ENCODE data around the gene F10. TPM values are rescaled to one million over a fixed set of nuclear protein-coding genes. Genes with fewer than 3 reads are reported as not detected.

The F10 gene
- total RNA-seq (2016; rRNA removed; fragmentation: Illumina TruSeq; extraction: Trizol) = 19.9 and 58.4 TPM in 2 replicates
- 11.2 and 12.3 TPM in 2 replicates for total RNA-seq (2016; cell fraction: cytosol; rRNA removed; fragmentation: Illumina TruSeq; extraction: Trizol; ENCODE audit: low read depth)
- total RNA-seq (2016; cell fraction: insoluble cytoplasmic fraction; rRNA removed; fragmentation: Illumina TruSeq; extraction: Trizol) = 18.9 and 61.6 TPM in 2 replicates
- 12.7 and 13.1 TPM in 2 replicates for total RNA-seq (2016; cell fraction: membrane; rRNA removed; fragmentation: Illumina TruSeq; extraction: Trizol)
- total RNA-seq (2016; cell fraction: nucleus; rRNA removed; fragmentation: Illumina TruSeq; extraction: Trizol) = 43.8 and 53.5 TPM in 2 replicates
- 237 and 317 TPM in 2 replicates for polyA plus RNA-seq (2011; rRNA removed)
- polyA plus RNA-seq (2011; cell fraction: cytosol; rRNA removed) = 277 and 280 TPM in 2 replicates
- polyA plus RNA-seq (2011; cell fraction: nucleus; rRNA removed) = 231 and 240 TPM in 2 replicates
- 150 and 219 TPM in 2 replicates for polyA plus RNA-seq (2012)
- 11.6 and 13.0 TPM in 2 replicates for polyA plus RNA-seq (2016; cell fraction: cytosol; fragmentation: Illumina TruSeq; extraction: Trizol; ENCODE audit: low read depth)
- polyA plus RNA-seq (2016; cell fraction: insoluble cytoplasmic fraction; fragmentation: Illumina TruSeq; extraction: Trizol; ENCODE audit: low read depth) = 18.4 and 19.4 TPM in 2 replicates
- polyA plus RNA-seq (2016; cell fraction: membrane; fragmentation: Illumina TruSeq; extraction: Trizol; ENCODE audit: low read depth) = 10.3 and 10.6 TPM in 2 replicates
- 82.4 and 83.6 TPM in 2 replicates for polyA plus RNA-seq (2016; cell fraction: nucleus; fragmentation: Illumina TruSeq; extraction: Trizol; ENCODE audit: insufficient read depth, low read depth)
- polyA minus RNA-seq (2011; rRNA and poly(A)+ RNA removed; ENCODE audit: low replicate concordance) = 117 TPM in 1 of 2 replicates, not detected in the other
- 61.5 and 79.5 TPM in 2 replicates for polyA minus RNA-seq (2011; cell fraction: cytosol; rRNA and poly(A)+ RNA removed)
- polyA minus RNA-seq (2011; cell fraction: nucleus; rRNA and poly(A)+ RNA removed) = 44.3 and 53.6 TPM in 2 replicates
- percentile 73 among the genes with signal in this experiment for Bru-seq, nascent RNA
- percentile 73 among the genes with signal in this experiment for BruChase-seq, experiment 1, labeled RNA remaining after a 6-hour chase
- BruChase-seq, experiment 2, labeled RNA remaining after a 2-hour chase = percentile 61 among the genes with signal in this experiment
- long read RNA-seq, experiment 1, transcript F10-201 (8 exons, 1,509 nt) = minor isoform, 28 of 178 reads
- long read RNA-seq, experiment 1, transcript F10-203 (8 exons, 1,450 nt) = minor isoform, 6 of 178 reads
- long read RNA-seq, experiment 1, transcript F10-202 (8 exons, 1,517 nt) = major isoform, 81 of 178 reads
- long read RNA-seq, experiment 1, partial matches to known transcripts = 26 of 178 reads
- long read RNA-seq, experiment 1, other reads (novel, unspliced or antisense) = 35 of 178 reads
- long read RNA-seq, experiment 2, transcript F10-202 (8 exons, 1,517 nt) = major isoform, 88 of 298 reads
- long read RNA-seq, experiment 2, transcript F10-203 (8 exons, 1,450 nt) = minor isoform, 12 of 298 reads
- long read RNA-seq, experiment 2, transcript F10-201 (8 exons, 1,509 nt) = minor isoform, 13 of 298 reads
- long read RNA-seq, experiment 2, partial matches to known transcripts = 65 of 298 reads
- long read RNA-seq, experiment 2, other reads (novel, unspliced or antisense) = 115 of 298 reads

GRCh38 chr13:113122550-113123225 is at the start of gene F10:
TSS of gene F10 (plus strand) at chr13:113122799. CDS start at chr13:113122856, 57 bp downstream.
- POLR2A ChIA-PET = interaction anchor here (0.8 to 3.6 kb wide), 19 partner anchors 9 to 368 kb away, joined by 3 to 71 read pairs (median 6); partner anchors contain the start of genes CUL4A, DCUN1D2, F7 and PCID2
- peak within 1 kb of the TSS; percentile 79 for H3K9ac ChIP-seq (ENCODE audit: insufficient read depth, low read depth, low read length)
- H3K27me3 ChIP-seq (ENCODE audit: control insufficient read depth in 1 of 2, insufficient read depth in 2 of 2, low read length in 2 of 2) = no peaks in the 10 kb centered on the region; a peak in 1 of 5 replicates
- FAIRE-seq (peak; percentile 95), ATAC-seq (peak; percentile 93), DNase-seq (ENCODE audit: low spot score) (peak; percentile 95)
- no peaks in the 10 kb centered on the region for H3K9me3 ChIP-seq (ENCODE audit: low read length)
- H4K20me1 ChIP-seq (ENCODE audit: insufficient read depth, low read length) = peaks cover 4% of the 10 kb centered on the region; the same call in 1 of the 2 replicates
- TSS peak; percentile 45 for BruUV-seq (replicated peaks)
- peak within 1 kb of the TSS; percentile 83 for H3K27ac ChIP-seq (ENCODE audit: extremely low read length, insufficient read depth, low read length)
- H3K4me2 ChIP-seq (ENCODE audit: low read depth, low read length) = peak within 1 kb of the TSS; percentile 86
- peak within 1 kb of the TSS; percentile 70 to 92 (median 76) for H3K4me3 ChIP-seq (replicated peaks in 1 of 3; ENCODE audit: insufficient read depth in 1 of 3, low read depth in 2 of 3, low read length in 3 of 3)
- intact Hi-C loops (cut with micrococcal nuclease; ENCODE audit: unreplicated experiment) (loop anchor here (1.0 to 5.0 kb wide), 6 partner anchors 18 to 180 kb away; partner anchors contain the start of genes CUL4A, F7 and PCID2), in situ Hi-C loops (cut with HindIII; ENCODE audit: extremely low pct_ligation_motif_present, low pct_unique_long_range_greater_than_20kb) (loop anchor here (5.0 kb wide), 1 partner anchor 85 kb away; no protein-coding TSS in a partner anchor)
- H2AFZ ChIP-seq (ENCODE audit: low read length) = no peak within 1 kb of the TSS
- H3K36me3 ChIP-seq (replicated peaks in 1 of 2; ENCODE audit: control insufficient read depth in 1 of 2, insufficient read depth in 2 of 2, low read length in 2 of 2) = peaks cover 0 to 1% of the 10 kb centered on the region in 2 experiments; a peak in 2 of 5 replicates
- peaks cover 28% of the 10 kb centered on the region for H3K79me2 ChIP-seq (ENCODE audit: insufficient read depth, low read length)
- CTCF ChIA-PET (ENCODE audit: low intra/inter-chr PET ratio, low total read pairs) = interaction anchor here (2.5 kb wide), 1 partner anchor 88 kb away, joined by 15 read pairs; no protein-coding TSS in a partner anchor
- peaks cover 43% of the 10 kb centered on the region for H3K4me1 ChIP-seq (ENCODE audit: insufficient read depth, low read length)
- WGBS (ENCODE audit: low lambda C conversion rate) = under 1% methylated on average over 17 of the region's 23 CpGs
- TF ChIP-seq ZNF383 (CRISPR knock-in tag; IDR thresholded peaks at IDR 0.05; ENCODE audit: borderline replicate concordance) (no peak), TBP (CRISPR knock-in tag; IDR thresholded peaks at IDR 0.05) (peak; percentile 74; the same call in 1 of the 2 replicates), HDAC6 (IDR thresholded peaks at IDR 0.05; ENCODE audit: low read depth, low read length) (no peak), ZNF619 (CRISPR knock-in tag; IDR thresholded peaks at IDR 0.05) (peak; percentile 74), PLRG1 (conservative IDR thresholded peaks at IDR 0.05) (no peak), USF2 (IDR thresholded peaks at IDR 0.05; ENCODE audit: low read depth, low read length) (no peak), USF2 (CRISPR knock-in tag; IDR thresholded peaks at IDR 0.05; ENCODE audit: borderline replicate concordance) (0 out of 2 replicates have a peak, but pooled peaks have one; percentile 16), ZNF609 (CRISPR knock-in tag; IDR thresholded peaks at IDR 0.05; ENCODE audit: borderline replicate concordance) (peak; percentile 76; the same call in 1 of the 2 replicates)
